ENCODE data around the gene CRAMP1.

Gene CRAMP1

GRCh38 chr16:1638757-1639156 lies 26.6 kb downstream of the CRAMP1 start:
- Histone ChIP-seq H3K36me3 (ENCODE audit: control insufficient read depth, insufficient read depth, low read length) (peaks cover 21% of the 10 kb centered on the region), H3K9ac (ENCODE audit: low read length) (no peak overlapping the region), H3K27me3 (ENCODE audit: control insufficient read depth, insufficient read depth, low read length) (no peaks in the 10 kb centered on the region), H3K4me3 (ENCODE audit: low read length) (no peak overlapping the region), H3K4me1 (ENCODE audit: control insufficient read depth, insufficient read depth, low read length) (no peaks in the 10 kb centered on the region), H3K9me3 (ENCODE audit: control insufficient read depth, low read length) (no peaks in the 10 kb centered on the region)

- Histone ChIP-seq H3K9me3 (ENCODE audit: control insufficient read depth, low read length) (no peaks in the 10 kb centered on the region), H3K36me3 (ENCODE audit: control insufficient read depth, insufficient read depth, low read length) (peaks cover 19% of the 10 kb centered on the region), H3K4me3 (ENCODE audit: low read length) (no peak overlapping the region), H3K4me1 (ENCODE audit: control insufficient read depth, insufficient read depth, low read length) (no peaks in the 10 kb centered on the region), H3K9ac (ENCODE audit: low read length) (no peak overlapping the region), H3K27me3 (ENCODE audit: control insufficient read depth, insufficient read depth, low read length) (no peaks in the 10 kb centered on the region)
Observed at GRCh38 chr16:1639282-1639681, 27.1 kb downstream of the CRAMP1 start.

GRCh38 chr16:1639860-1640259 lies 27.7 kb downstream of the CRAMP1 start:
- Histone ChIP-seq H3K4me3 (ENCODE audit: low read length) (no peak overlapping the region), H3K4me1 (ENCODE audit: control insufficient read depth, insufficient read depth, low read length) (no peaks in the 10 kb centered on the region), H3K36me3 (ENCODE audit: control insufficient read depth, insufficient read depth, low read length) (peaks cover 17% of the 10 kb centered on the region), H3K27me3 (ENCODE audit: control insufficient read depth, insufficient read depth, low read length) (no peaks in the 10 kb centered on the region), H3K9me3 (ENCODE audit: control insufficient read depth, low read length) (no peaks in the 10 kb centered on the region), H3K9ac (ENCODE audit: low read length) (no peak overlapping the region)

- no peak overlapping the region for H3K4me3 ChIP-seq (ENCODE audit: low read length)
- peaks cover 17% of the 10 kb centered on the region for H3K36me3 ChIP-seq (ENCODE audit: control insufficient read depth, insufficient read depth, low read length)
- H3K9ac ChIP-seq (ENCODE audit: low read length): no peak overlapping the region
- no peaks in the 10 kb centered on the region for H3K9me3 ChIP-seq (ENCODE audit: control insufficient read depth, low read length)
- no peaks in the 10 kb centered on the region for H3K27me3 ChIP-seq (ENCODE audit: control insufficient read depth, insufficient read depth, low read length)
- no peaks in the 10 kb centered on the region for H3K4me1 ChIP-seq (ENCODE audit: control insufficient read depth, insufficient read depth, low read length)
Observed at GRCh38 chr16:1640261-1640941, 28.2 kb downstream of the CRAMP1 start.

- Histone ChIP-seq H3K9ac (ENCODE audit: low read length) (no peak overlapping the region), H3K9me3 (ENCODE audit: control insufficient read depth, low read length) (no peaks in the 10 kb centered on the region), H3K36me3 (ENCODE audit: control insufficient read depth, insufficient read depth, low read length) (peaks cover 17% of the 10 kb centered on the region), H3K27me3 (ENCODE audit: control insufficient read depth, insufficient read depth, low read length) (no peaks in the 10 kb centered on the region), H3K4me1 (ENCODE audit: control insufficient read depth, insufficient read depth, low read length) (no peaks in the 10 kb centered on the region), H3K4me3 (ENCODE audit: low read length) (no peak overlapping the region)
Observed at GRCh38 chr16:1641261-1641660, 29.1 kb downstream of the CRAMP1 start.

- Histone ChIP-seq H3K27me3 (ENCODE audit: control insufficient read depth, insufficient read depth, low read length) (no peaks in the 10 kb centered on the region), H3K9me3 (ENCODE audit: control insufficient read depth, low read length) (no peaks in the 10 kb centered on the region), H3K9ac (ENCODE audit: low read length) (no peak overlapping the region), H3K36me3 (ENCODE audit: control insufficient read depth, insufficient read depth, low read length) (peaks cover 17% of the 10 kb centered on the region), H3K4me1 (ENCODE audit: control insufficient read depth, insufficient read depth, low read length) (no peaks in the 10 kb centered on the region), H3K4me3 (ENCODE audit: low read length) (no peak overlapping the region)
Observed at GRCh38 chr16:1642148-1642547, 30.0 kb downstream of the CRAMP1 start.

GRCh38 chr16:1642753-1643152 lies 30.6 kb downstream of the CRAMP1 start:
- H3K9ac ChIP-seq (ENCODE audit: low read length): no peak overlapping the region

GRCh38 chr16:1643521-1643920 lies 31.4 kb downstream of the CRAMP1 start:
- no peak overlapping the region for H3K9ac ChIP-seq (ENCODE audit: low read length)
- H3K27me3 ChIP-seq (ENCODE audit: control insufficient read depth, insufficient read depth, low read length): no peaks in the 10 kb centered on the region
- H3K36me3 ChIP-seq (ENCODE audit: control insufficient read depth, insufficient read depth, low read length): peaks cover 17% of the 10 kb centered on the region
- no peaks in the 10 kb centered on the region for H3K9me3 ChIP-seq (ENCODE audit: control insufficient read depth, low read length)
- H3K4me1 ChIP-seq (ENCODE audit: control insufficient read depth, insufficient read depth, low read length): no peaks in the 10 kb centered on the region
- no peak overlapping the region for H3K4me3 ChIP-seq (ENCODE audit: low read length)

More at GRCh38 chr16:1642753-1643152, 30.6 kb downstream of the CRAMP1 start:
- Histone ChIP-seq H3K4me3 (ENCODE audit: low read length) (no peak overlapping the region), H3K27me3 (ENCODE audit: control insufficient read depth, insufficient read depth, low read length) (no peaks in the 10 kb centered on the region), H3K36me3 (ENCODE audit: control insufficient read depth, insufficient read depth, low read length) (peaks cover 17% of the 10 kb centered on the region), H3K9me3 (ENCODE audit: control insufficient read depth, low read length) (no peaks in the 10 kb centered on the region), H3K4me1 (ENCODE audit: control insufficient read depth, insufficient read depth, low read length) (no peaks in the 10 kb centered on the region)

- Histone ChIP-seq H3K4me1 (ENCODE audit: control insufficient read depth, insufficient read depth, low read length) (no peaks in the 10 kb centered on the region), H3K9me3 (ENCODE audit: control insufficient read depth, low read length) (no peaks in the 10 kb centered on the region), H3K36me3 (ENCODE audit: control insufficient read depth, insufficient read depth, low read length) (peaks cover 16% of the 10 kb centered on the region), H3K9ac (ENCODE audit: low read length) (no peak overlapping the region), H3K4me3 (ENCODE audit: low read length) (no peak overlapping the region), H3K27me3 (ENCODE audit: control insufficient read depth, insufficient read depth, low read length) (no peaks in the 10 kb centered on the region)
Observed at GRCh38 chr16:1645914-1646525, 33.9 kb downstream of the CRAMP1 start.

GRCh38 chr16:1647856-1648255 lies 35.7 kb downstream of the CRAMP1 start:
- Histone ChIP-seq H3K4me1 (ENCODE audit: control insufficient read depth, insufficient read depth, low read length) (no peaks in the 10 kb centered on the region), H3K27me3 (ENCODE audit: control insufficient read depth, insufficient read depth, low read length) (no peaks in the 10 kb centered on the region), H3K9ac (ENCODE audit: low read length) (no peak overlapping the region), H3K9me3 (ENCODE audit: control insufficient read depth, low read length) (no peaks in the 10 kb centered on the region), H3K4me3 (ENCODE audit: low read length) (no peak overlapping the region), H3K36me3 (ENCODE audit: control insufficient read depth, insufficient read depth, low read length) (peaks cover 11% of the 10 kb centered on the region)

GRCh38 chr16:1650131-1650530 lies 38.0 kb downstream of the CRAMP1 start:
- H3K36me3 ChIP-seq (ENCODE audit: control insufficient read depth, insufficient read depth, low read length): peaks cover 11% of the 10 kb centered on the region
- H3K9ac ChIP-seq (ENCODE audit: low read length): no peak overlapping the region
- H3K4me1 ChIP-seq (ENCODE audit: control insufficient read depth, insufficient read depth, low read length): no peaks in the 10 kb centered on the region
- no peak overlapping the region for H3K4me3 ChIP-seq (ENCODE audit: low read length)
- no peaks in the 10 kb centered on the region for H3K9me3 ChIP-seq (ENCODE audit: control insufficient read depth, low read length)
- no peaks in the 10 kb centered on the region for H3K27me3 ChIP-seq (ENCODE audit: control insufficient read depth, insufficient read depth, low read length)

GRCh38 chr16:1651094-1651973 lies 39.2 kb downstream of the CRAMP1 start:
- Histone ChIP-seq H3K36me3 (ENCODE audit: control insufficient read depth, insufficient read depth, low read length) (peaks cover 11% of the 10 kb centered on the region), H3K9me3 (ENCODE audit: control insufficient read depth, low read length) (no peaks in the 10 kb centered on the region), H3K9ac (ENCODE audit: low read length) (no peak overlapping the region), H3K27me3 (ENCODE audit: control insufficient read depth, insufficient read depth, low read length) (no peaks in the 10 kb centered on the region), H3K4me1 (ENCODE audit: control insufficient read depth, insufficient read depth, low read length) (no peaks in the 10 kb centered on the region), H3K4me3 (ENCODE audit: low read length) (no peak overlapping the region)

All from mucosa of stomach (tissue), 1 donor.